Breast epithelium (tissue), 4 donors: ENCODE data around the gene SHROOM3. TPM values are rescaled to one million over a fixed set of nuclear protein-coding genes. Genes with fewer than 3 reads are reported as not detected.

Experiments
- DNase-seq, 2 donors: peaks; one replicate each; pipeline ENCODE4 v3.0.0-alpha.2; 2019; ENCODE audit warnings: low spot score in 2 of 2
- H3K27ac ChIP-seq, 2 donors: fragments of 200-600 bp; sonication (generic) in 1 of 2; one replicate each; pipeline ENCODE4 v1.5.1; 2016 to 2019; ENCODE audit warnings: mild to moderate bottlenecking in 1 of 2
- H3K27me3 ChIP-seq, 2 donors: fragments of 200-600 bp; sonication (generic) in 1 of 2; one replicate each; pipeline versions ENCODE4 v1.5.1 to v1.6.0; 2017 to 2019; ENCODE audit warnings: control low read depth in 1 of 2, mild to moderate bottlenecking in 1 of 2
- H3K36me3 ChIP-seq: fragments of 200-600 bp; one replicate; pipeline ENCODE4 v1.5.1; 2019
- H3K4me1 ChIP-seq, 2 donors: fragments of 200-600 bp; sonication (generic); one replicate each; pipeline ENCODE4 v1.5.1; 2016 to 2019; ENCODE audit warnings: control low read depth in 1 of 2
- H3K4me3 ChIP-seq, 3 donors: fragments of 200-600 bp; sonication (generic); 1 replicate in 2 of 3; 2 replicates in 1 of 3; pipeline ENCODE4 v1.5.1; 2016 to 2019; ENCODE audit warnings: mild to moderate bottlenecking in 3 of 3, moderate library complexity in 2 of 3
- H3K9me3 ChIP-seq, 2 donors: fragments of 200-600 bp; sonication (generic) in 1 of 2; one replicate each; pipeline ENCODE4 v1.5.1; 2016 to 2019; ENCODE audit warnings: control low read depth in 1 of 2
- POLR2A ChIP-seq: fragments of 450-650 bp; IDR thresholded peaks from one replicate; pipeline ENCODE4 v1.6.1; 2016; ENCODE audit warnings: antibody characterized with exemption, mild to moderate bottlenecking, moderate library complexity
- POLR2AphosphoS5 ChIP-seq, 3 donors: sonication (generic); formaldehyde crosslinking; IDR thresholded peaks; one replicate each; pipeline ENCODE4 v1.6.1; 2017; ENCODE audit warnings: antibody characterized with exemption in 3 of 3
- intact Hi-C: fragments of 100-400 bp; cut with DNase I; formaldehyde crosslinking; loops from one replicate; pipeline ENCODE4 v1.15.1; 2023; ENCODE audit warnings: low total_unique reads
- total RNA-seq, 3 donors: library from RNA; depleted of rRNA; stranded (reverse); fragments of >200 nt; gene quantifications; one replicate each; pipeline ENCODE4 v1.1.0, GENCODE V29; 2016
- TF ChIP-seq, protein P1 (sequence below), 3 donors: fragments of 450-650 bp; IDR thresholded peaks; one replicate each; pipeline ENCODE4 v1.5.1; 2016 to 2017; ENCODE audit warnings: antibody characterized with exemption in 3 of 3, mild to moderate bottlenecking in 3 of 3, moderate library complexity in 3 of 3

Gene SHROOM3
- total RNA-seq, 3 donors from 2014 or later = 0.32 to 145 (median 100) TPM

DNA sequence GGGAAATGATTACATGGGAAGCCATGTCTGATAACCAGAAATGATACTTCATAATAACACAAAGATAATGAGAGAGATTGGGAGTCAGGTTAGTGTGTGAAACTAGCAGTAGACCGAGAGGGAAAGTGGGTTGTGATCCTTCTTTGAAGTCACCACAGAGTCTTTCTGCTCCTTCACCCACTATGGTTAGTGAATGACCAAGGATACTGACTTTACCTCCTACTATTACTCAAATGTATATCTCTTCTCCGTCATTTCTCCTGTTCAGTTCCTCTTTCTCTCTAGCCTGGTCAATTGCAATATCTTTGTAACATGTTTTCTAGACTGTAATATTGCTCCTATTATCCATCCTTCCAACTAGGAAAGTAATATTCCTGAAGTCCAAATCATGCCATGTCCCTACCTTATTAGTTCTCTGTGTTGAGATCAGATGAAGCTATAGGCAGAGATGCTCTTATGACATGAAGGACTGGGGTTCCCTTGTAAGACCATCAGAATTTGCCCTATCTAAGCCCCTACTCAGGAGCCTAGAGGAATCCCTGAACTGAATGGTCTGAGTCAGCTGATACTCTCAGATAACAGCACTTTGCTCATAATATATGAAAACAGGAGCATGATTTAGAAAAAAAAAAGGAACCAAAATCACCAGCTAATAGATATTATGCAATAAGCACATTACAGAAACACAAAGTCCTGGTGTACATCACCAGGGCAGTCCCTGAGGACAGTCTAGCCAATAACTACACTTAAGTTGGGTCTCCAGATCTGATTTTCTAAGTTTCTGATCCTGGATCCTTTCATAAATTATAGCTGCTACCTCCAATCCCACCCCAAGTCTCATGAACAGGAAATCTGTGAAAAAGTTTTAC is 81.2 kb downstream of the SHROOM3 start:
- H3K9me3 ChIP-seq = no peaks in the 10 kb centered on the region
- no peak overlapping the region for H3K4me3 ChIP-seq
- H3K36me3 ChIP-seq = no peaks in the 10 kb centered on the region
- no peak for DNase-seq
- no peak overlapping the region for H3K27ac ChIP-seq
- no peaks in the 10 kb centered on the region for H3K27me3 ChIP-seq
- intact Hi-C loops = loop anchor here (2.0 kb wide), 1 partner anchor 559 kb away; the partner anchor contains the start of gene CCNI
- TF ChIP-seq POLR2AphosphoS5 (IDR thresholded peaks at IDR 0.05) (no peak), POLR2A (no peak)
- TF ChIP-seq, protein P1, sequence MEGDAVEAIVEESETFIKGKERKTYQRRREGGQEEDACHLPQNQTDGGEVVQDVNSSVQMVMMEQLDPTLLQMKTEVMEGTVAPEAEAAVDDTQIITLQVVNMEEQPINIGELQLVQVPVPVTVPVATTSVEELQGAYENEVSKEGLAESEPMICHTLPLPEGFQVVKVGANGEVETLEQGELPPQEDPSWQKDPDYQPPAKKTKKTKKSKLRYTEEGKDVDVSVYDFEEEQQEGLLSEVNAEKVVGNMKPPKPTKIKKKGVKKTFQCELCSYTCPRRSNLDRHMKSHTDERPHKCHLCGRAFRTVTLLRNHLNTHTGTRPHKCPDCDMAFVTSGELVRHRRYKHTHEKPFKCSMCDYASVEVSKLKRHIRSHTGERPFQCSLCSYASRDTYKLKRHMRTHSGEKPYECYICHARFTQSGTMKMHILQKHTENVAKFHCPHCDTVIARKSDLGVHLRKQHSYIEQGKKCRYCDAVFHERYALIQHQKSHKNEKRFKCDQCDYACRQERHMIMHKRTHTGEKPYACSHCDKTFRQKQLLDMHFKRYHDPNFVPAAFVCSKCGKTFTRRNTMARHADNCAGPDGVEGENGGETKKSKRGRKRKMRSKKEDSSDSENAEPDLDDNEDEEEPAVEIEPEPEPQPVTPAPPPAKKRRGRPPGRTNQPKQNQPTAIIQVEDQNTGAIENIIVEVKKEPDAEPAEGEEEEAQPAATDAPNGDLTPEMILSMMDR (IDR thresholded peaks at IDR 0.05) = no peak
- H3K4me1 ChIP-seq = no peaks in the 10 kb centered on the region

GRCh38 chr4:76518241-76518640 is 83.2 kb downstream of the SHROOM3 start:
- DNase-seq = no peak
- TF ChIP-seq POLR2AphosphoS5 (IDR thresholded peaks at IDR 0.05) = no peak
- TF ChIP-seq POLR2A = no peak
- TF ChIP-seq, protein P1 (IDR thresholded peaks at IDR 0.05) = no peak
- intact Hi-C loops = no loop called here

GRCh38 chr4:76523593-76523992 is 88.6 kb downstream of the SHROOM3 start:
- Histone ChIP-seq H3K4me1 (no peaks in the 10 kb centered on the region), H3K36me3 (no peaks in the 10 kb centered on the region), H3K27ac (no peak overlapping the region), H3K27me3 (no peaks in the 10 kb centered on the region), H3K4me3 (no peak overlapping the region), H3K9me3 (no peaks in the 10 kb centered on the region)
- no peak for TF ChIP-seq POLR2AphosphoS5 (IDR thresholded peaks at IDR 0.05)
- TF ChIP-seq, protein P1 (IDR thresholded peaks at IDR 0.05) = no peak
- no peak for DNase-seq
- intact Hi-C loops = no loop called here

More at GRCh38 chr4:76518241-76518640, 83.2 kb downstream of the SHROOM3 start:
- Histone ChIP-seq H3K27ac (no peak overlapping the region), H3K36me3 (no peaks in the 10 kb centered on the region), H3K4me1 (no peaks in the 10 kb centered on the region), H3K4me3 (no peak overlapping the region), H3K9me3 (no peaks in the 10 kb centered on the region), H3K27me3 (no peaks in the 10 kb centered on the region)

- H3K27me3 ChIP-seq = no peaks in the 10 kb centered on the region
- H3K4me1 ChIP-seq = no peaks in the 10 kb centered on the region
- H3K36me3 ChIP-seq = no peaks in the 10 kb centered on the region
- DNase-seq = no peak
- no peak for TF ChIP-seq POLR2A
- no peak for TF ChIP-seq POLR2AphosphoS5 (IDR thresholded peaks at IDR 0.05)
- TF ChIP-seq, protein P1 (IDR thresholded peaks at IDR 0.05) = no peak
- H3K27ac ChIP-seq = peak overlapping the region; percentile 80 to 87
- no peak overlapping the region for H3K4me3 ChIP-seq
- intact Hi-C loops = no loop called here
- no peaks in the 10 kb centered on the region for H3K9me3 ChIP-seq
These were observed 90.7 kb downstream of the SHROOM3 start for GRCh38 chr4:76525751-76526150.

DNA sequence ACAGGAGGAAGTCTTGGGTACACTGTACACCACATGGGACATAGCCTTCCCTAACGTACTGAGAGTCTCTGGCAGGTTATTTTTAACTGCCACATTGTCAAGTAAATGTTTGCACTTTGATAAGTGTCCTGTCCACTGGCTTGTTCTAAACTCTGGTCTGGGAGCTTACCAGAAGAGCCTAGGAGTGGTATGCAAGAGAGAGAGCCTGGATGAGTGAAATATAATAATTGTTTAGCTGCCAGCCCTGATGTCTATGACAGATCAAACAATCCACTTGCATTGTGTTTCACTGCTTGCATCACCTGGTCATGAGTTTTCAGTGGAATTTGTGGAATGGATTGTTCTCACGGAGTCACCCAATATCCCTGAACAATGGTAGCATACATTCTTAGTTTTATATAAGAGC is 91.6 kb downstream of the SHROOM3 start:
- peak overlapping the region; percentile 80 to 87 for H3K27ac ChIP-seq
- H3K9me3 ChIP-seq = no peaks in the 10 kb centered on the region
- no peaks in the 10 kb centered on the region for H3K27me3 ChIP-seq
- peak in 1 of 2 donors; percentile 76 for DNase-seq
- no peaks in the 10 kb centered on the region for H3K36me3 ChIP-seq
- no peaks in the 10 kb centered on the region for H3K4me1 ChIP-seq
- TF ChIP-seq POLR2A = no peak
- TF ChIP-seq, protein P1 (IDR thresholded peaks at IDR 0.05) = no peak
- TF ChIP-seq POLR2AphosphoS5 (IDR thresholded peaks at IDR 0.05) = peak in 2 of 3 donors; percentile 29 to 78
- intact Hi-C loops = no loop called here
- H3K4me3 ChIP-seq = peak overlapping the region in 1 of 3 donors; percentile 27
